GM23338 (cell line): ENCODE measurements around the gene ROBO3.

Source experiments
- CTCF ChIP-seq, 2 experiments: fragments of 200-600 bp in 1 of 2; sonication (generic) in 1 of 2; conservative IDR thresholded peaks; 2 replicates each; pipeline versions ENCODE4 v1.5.1 to v1.6.1; 2016 to 2017; ENCODE audit warnings: antibody characterized with exemption in 2 of 2, low read depth in 2 of 2, mild to moderate bottlenecking in 2 of 2, moderate library complexity in 1 of 2
- NANOG ChIP-seq: IDR thresholded peaks from 2 replicates; pipeline ENCODE4 v1.6.1; 2016; ENCODE audit warnings: antibody characterized with exemption, borderline replicate concordance
- ZNF114 ChIP-seq: fragments of 250-450 bp; sonication (Bioruptor Pico); IDR thresholded peaks from 2 replicates; pipeline ENCODE4 v1.5.0; 2020; ENCODE audit warnings: mild to moderate bottlenecking, moderate library complexity

GRCh38 chr11:124867700-124868099, 2.5 kb downstream of the ROBO3 start:
- TF ChIP-seq CTCF (conservative IDR thresholded peaks at IDR 0.05; ENCODE audit: low read depth in 2 of 2) (peak; percentile 51 to 72), ZNF114 (CRISPR knock-in tag) (no peak), NANOG (no peak)
